CD14-positive monocyte (primary cell): Measurements from ENCODE around the gene CACNB4. TPM values are rescaled to one million over a fixed set of nuclear protein-coding genes. Genes with fewer than 3 reads are reported as not detected.
"Not testable (repeated sequence)": the region's sequence is repeated elsewhere in the genome, so short reads cannot be mapped to it uniquely, and the experiment has no call there.

Experiments
- DNase-seq, 3 donors: peaks; one replicate each; pipeline ENCODE4 v3.0.0-alpha.2; 2011 to 2022
- H2AFZ ChIP-seq: 2 replicates; pipeline ENCODE4 v1.6.0; 2012; ENCODE audit warnings: mild to moderate bottlenecking, low read depth, low read length, inconsistent platforms; ENCODE audit not compliant: insufficient read depth, poor library complexity, severe bottlenecking
- H3K27ac ChIP-seq, 2 donors: 1 replicate in 1 of 2; 2 replicates in 1 of 2; pipeline ENCODE4 v1.5.1; 2012 to 2013; ENCODE audit warnings: low read length in 2 of 2, control low read depth in 1 of 2, inconsistent platforms in 1 of 2, low read depth in 1 of 2, mild to moderate bottlenecking in 1 of 2
- H3K27me3 ChIP-seq, 2 donors: one replicate each; pipeline versions ENCODE4 v1.6.0 to v1.6.1; 2011 to 2013; ENCODE audit warnings: low read length in 2 of 2; ENCODE audit not compliant: control insufficient read depth in 2 of 2, insufficient read depth in 2 of 2
- H3K36me3 ChIP-seq, 2 donors: replicated peaks in 1 of 2; 1 replicate in 1 of 2; 2 replicates in 1 of 2; pipeline versions ENCODE4 v1.5.1 to v1.6.1; 2012 to 2013; ENCODE audit warnings: low read length in 2 of 2, control low read depth in 1 of 2, inconsistent platforms in 1 of 2, mild to moderate bottlenecking in 1 of 2; ENCODE audit not compliant: insufficient read depth in 2 of 2, control insufficient read depth in 1 of 2
- H3K4me1 ChIP-seq, 2 donors: 1 replicate in 1 of 2; 2 replicates in 1 of 2; pipeline versions ENCODE4 v1.5.1 to v1.6.1; 2012 to 2013; ENCODE audit warnings: low read length in 2 of 2, control low read depth in 1 of 2, inconsistent platforms in 1 of 2, mild to moderate bottlenecking in 1 of 2, moderate library complexity in 1 of 2; ENCODE audit not compliant: insufficient read depth in 2 of 2, control insufficient read depth in 1 of 2
- H3K4me2 ChIP-seq: replicated peaks from 2 replicates; pipeline ENCODE3; 2012; ENCODE audit warnings: low read length, moderate library complexity, mild to moderate bottlenecking; ENCODE audit not compliant: poor library complexity, severe bottlenecking; ENCODE audit errors: extremely low read depth
- H3K4me3 ChIP-seq, 3 experiments: fragments of 200-600 bp in 1 of 3; sonication (generic) in 1 of 3; replicated peaks in 1 of 3; 1 replicate in 2 of 3; 2 replicates in 1 of 3; pipeline ENCODE4 v1.5.1; 2011 to 2013; ENCODE audit warnings: low read length in 3 of 3, mild to moderate bottlenecking in 3 of 3, control low read depth in 2 of 3, low read depth in 2 of 3, inconsistent platforms in 1 of 3, moderate library complexity in 1 of 3
- H3K79me2 ChIP-seq: 2 replicates; pipeline ENCODE4 v1.6.0; 2012; ENCODE audit warnings: mild to moderate bottlenecking, control low read depth, inconsistent platforms, low read length, moderate library complexity; ENCODE audit not compliant: insufficient read depth
- H3K9ac ChIP-seq: 2 replicates; pipeline ENCODE4 v1.6.0; 2017; ENCODE audit warnings: low read length, mild to moderate bottlenecking; ENCODE audit not compliant: insufficient read depth, poor library complexity, severe bottlenecking
- H3K9me3 ChIP-seq, 2 donors: replicated peaks in 1 of 2; 1 replicate in 1 of 2; 2 replicates in 1 of 2; pipeline versions ENCODE4 v1.5.1 to v1.6.1; 2012 to 2013; ENCODE audit warnings: low read length in 2 of 2, control low read depth in 1 of 2; ENCODE audit not compliant: control insufficient read depth in 1 of 2, insufficient read depth in 1 of 2
- H4K20me1 ChIP-seq: 2 replicates; pipeline ENCODE4 v1.6.0; 2012; ENCODE audit warnings: mild to moderate bottlenecking, low read length, control low read depth, moderate library complexity; ENCODE audit not compliant: insufficient read depth
- H3K27ac Mint-ChIP-seq, 7 donors: one replicate each; pipeline ENCODE4 v1.8.0; 2020; ENCODE audit warnings: mild to moderate bottlenecking in 7 of 7, mixed read lengths in 7 of 7, moderate library complexity in 6 of 7, inconsistent platforms in 2 of 7
- H3K27me3 Mint-ChIP-seq, 3 donors: one replicate each; pipeline ENCODE4 v1.8.0; 2021 to 2022; ENCODE audit warnings: low read depth in 3 of 3, mild to moderate bottlenecking in 3 of 3, mixed read lengths in 3 of 3, moderate library complexity in 3 of 3, inconsistent platforms in 1 of 3
- H3K36me3 Mint-ChIP-seq, 2 donors: one replicate each; pipeline ENCODE4 v1.8.0; 2020; ENCODE audit warnings: mixed read lengths in 2 of 2, inconsistent platforms in 1 of 2, mild to moderate bottlenecking in 1 of 2
- H3K4me1 Mint-ChIP-seq: one replicate; pipeline ENCODE4 v1.8.0; 2020; ENCODE audit warnings: mild to moderate bottlenecking, mixed read lengths
- H3K4me3 Mint-ChIP-seq, 2 donors: one replicate each; pipeline ENCODE4 v1.8.0; 2020; ENCODE audit warnings: mild to moderate bottlenecking in 2 of 2, mixed read lengths in 2 of 2, moderate library complexity in 1 of 2
- H3K9me3 Mint-ChIP-seq, 7 donors: one replicate each; pipeline ENCODE4 v1.8.0; 2020 to 2022; ENCODE audit warnings: mixed read lengths in 7 of 7, mild to moderate bottlenecking in 6 of 7, moderate library complexity in 6 of 7, inconsistent platforms in 2 of 7
- WGBS: methylation state at CpG from one replicate; pipeline ENCODE4 v1.1.5; 2013; ENCODE audit warnings: missing lambda C conversion rate; ENCODE audit not compliant: insufficient coverage; 5-methylcytosine and 5-hydroxymethylcytosine counted together
- intact Hi-C, 2 donors: fragments of 100-400 bp; cut with micrococcal nuclease; formaldehyde crosslinking; loops; one replicate each; pipeline versions ENCODE4 v1.15.0 to v1.15.1; 2023
- polyA plus RNA-seq, 3 donors: library from polyadenylated mRNA; depleted of rRNA in 1 of 3; unstranded in 2 of 3; stranded (reverse) in 1 of 3; fragments of 300-500 nt in 2 of 3; fragments of >200 nt in 1 of 3; fragmentation: Illumina TruSeq in 2 of 3; gene quantifications; 1 replicate in 2 of 3; 2 replicates in 1 of 3; pipeline ENCODE4 v1.2.3, GENCODE V29; 2012 to 2021
- TF ChIP-seq, protein P1 (sequence below): fragments of 200-600 bp; IDR thresholded peaks from one replicate; pipeline ENCODE4 v1.8.0; 2022; ENCODE audit warnings: antibody characterized with exemption, mild to moderate bottlenecking

The CACNB4 gene
- polyA plus RNA-seq, 3 donors: 0.44 to 1.9 (median 1.1) TPM

DNA sequence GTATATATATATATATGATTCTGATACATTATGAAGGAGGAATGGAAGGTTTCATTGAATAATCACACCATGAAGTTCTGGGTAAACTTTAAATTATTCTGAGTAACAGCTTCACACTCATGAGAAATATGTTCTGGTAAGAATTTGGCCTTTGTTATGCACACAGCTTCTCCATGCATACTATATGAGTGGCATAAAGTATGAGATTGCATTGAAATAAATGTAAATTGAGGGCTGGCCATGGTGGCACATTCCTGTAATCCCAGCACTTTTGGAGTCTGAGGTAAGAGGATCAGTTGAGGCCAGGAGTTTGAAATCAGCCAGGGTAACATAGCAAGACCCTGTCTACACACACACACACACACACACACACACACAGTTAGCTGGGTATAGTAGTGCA lies 220.6 kb downstream of the CACNB4 start:
- intact Hi-C loops: no loop called here
- no peak overlapping the region for H3K9ac ChIP-seq
- peak overlapping the region in 1 of 2 donors; percentile 13 for H3K27ac ChIP-seq
- H3K9me3 Mint-ChIP-seq: no peaks in the 10 kb centered on the region
- DNase-seq: no peak
- H3K36me3 Mint-ChIP-seq: peaks cover 3 to 10% of the 10 kb centered on the region in 2 donors
- no peaks in the 10 kb centered on the region for H3K27me3 ChIP-seq
- H4K20me1 ChIP-seq: no peaks in the 10 kb centered on the region
- no peak overlapping the region for H3K4me2 ChIP-seq
- no peak overlapping the region for H2AFZ ChIP-seq
- H3K9me3 ChIP-seq: no peaks in the 10 kb centered on the region
- TF ChIP-seq, protein P1, sequence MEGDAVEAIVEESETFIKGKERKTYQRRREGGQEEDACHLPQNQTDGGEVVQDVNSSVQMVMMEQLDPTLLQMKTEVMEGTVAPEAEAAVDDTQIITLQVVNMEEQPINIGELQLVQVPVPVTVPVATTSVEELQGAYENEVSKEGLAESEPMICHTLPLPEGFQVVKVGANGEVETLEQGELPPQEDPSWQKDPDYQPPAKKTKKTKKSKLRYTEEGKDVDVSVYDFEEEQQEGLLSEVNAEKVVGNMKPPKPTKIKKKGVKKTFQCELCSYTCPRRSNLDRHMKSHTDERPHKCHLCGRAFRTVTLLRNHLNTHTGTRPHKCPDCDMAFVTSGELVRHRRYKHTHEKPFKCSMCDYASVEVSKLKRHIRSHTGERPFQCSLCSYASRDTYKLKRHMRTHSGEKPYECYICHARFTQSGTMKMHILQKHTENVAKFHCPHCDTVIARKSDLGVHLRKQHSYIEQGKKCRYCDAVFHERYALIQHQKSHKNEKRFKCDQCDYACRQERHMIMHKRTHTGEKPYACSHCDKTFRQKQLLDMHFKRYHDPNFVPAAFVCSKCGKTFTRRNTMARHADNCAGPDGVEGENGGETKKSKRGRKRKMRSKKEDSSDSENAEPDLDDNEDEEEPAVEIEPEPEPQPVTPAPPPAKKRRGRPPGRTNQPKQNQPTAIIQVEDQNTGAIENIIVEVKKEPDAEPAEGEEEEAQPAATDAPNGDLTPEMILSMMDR: no peak
- peaks cover 21% of the 10 kb centered on the region for H3K4me1 Mint-ChIP-seq
- H3K4me1 ChIP-seq: peaks cover 15% of the 10 kb centered on the region in 2 donors
- H3K79me2 ChIP-seq: no peaks in the 10 kb centered on the region
- H3K27me3 Mint-ChIP-seq: peaks cover 0 to 1% (median 0%) of the 10 kb centered on the region in 3 donors
- H3K4me3 Mint-ChIP-seq: no peak overlapping the region
- H3K36me3 ChIP-seq: no peaks in the 10 kb centered on the region
- peak overlapping the region in 2 of 7 donors; percentile 52 to 58 for H3K27ac Mint-ChIP-seq
- H3K4me3 ChIP-seq: no peak overlapping the region

DNA sequence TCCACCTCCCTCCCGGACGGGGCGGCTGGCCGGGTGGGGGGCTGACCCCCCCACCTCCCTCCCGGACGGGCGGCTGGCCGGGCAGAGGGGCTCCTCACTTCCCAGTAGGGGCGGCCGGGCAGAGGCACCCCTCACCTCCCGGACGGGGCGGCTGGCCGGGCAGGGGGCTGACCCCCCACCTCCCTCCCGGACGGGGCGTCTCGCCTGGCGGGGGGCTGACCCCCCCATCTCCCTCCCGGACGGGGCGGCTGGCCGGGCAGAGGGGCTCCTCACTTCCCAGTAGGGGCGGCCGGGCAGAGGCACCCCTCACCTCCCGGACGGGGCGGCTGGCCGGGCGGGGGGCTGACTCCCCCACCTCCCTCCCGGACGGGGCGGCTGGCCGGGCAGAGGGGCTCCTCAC lies 223.2 kb downstream of the CACNB4 start:
- H3K4me3 Mint-ChIP-seq, H4K20me1 ChIP-seq, H2AFZ ChIP-seq, H3K79me2 ChIP-seq, H3K9ac ChIP-seq, intact Hi-C loops, H3K9me3 Mint-ChIP-seq, H3K4me3 ChIP-seq, H3K9me3 ChIP-seq, H3K36me3 ChIP-seq, H3K27me3 ChIP-seq, H3K27ac Mint-ChIP-seq, H3K4me2 ChIP-seq, DNase-seq, H3K27ac ChIP-seq, H3K36me3 Mint-ChIP-seq, H3K27me3 Mint-ChIP-seq: not testable (repeated sequence)
- H3K4me1 Mint-ChIP-seq: peaks cover 13% of the 10 kb centered on the region
- H3K4me1 ChIP-seq: peaks cover 12 to 15% of the 10 kb centered on the region in 2 donors
- no CpG with 5 or more reads among the region's 34 CpGs for WGBS
